Choroid plexus epithelial cell (primary cell): ENCODE measurements around the gene CEP41.

Experiments used
- DNase-seq: peaks from one replicate; pipeline ENCODE4 v3.0.0-alpha.2; 2010; ENCODE audit warnings: low read depth
- H3K4me3 ChIP-seq: 2 replicates; pipeline ENCODE4 v1.5.1; 2011; ENCODE audit warnings: low read depth, mild to moderate bottlenecking, control low read depth, low read length, moderate library complexity
- CTCF ChIP-seq: conservative IDR thresholded peaks from 2 replicates; pipeline ENCODE4 v1.5.1; 2011; ENCODE audit warnings: low read depth, mild to moderate bottlenecking, control low read depth, inconsistent platforms, low read length, moderate library complexity

Gene CEP41

GRCh38 chr7:130423501-130424037, 17.2 kb downstream of the CEP41 start:
- no peak overlapping the region for H3K4me3 ChIP-seq
- TF ChIP-seq CTCF = no peak
- DNase-seq = no peak

GRCh38 chr7:130421684-130422083, 19.1 kb downstream of the CEP41 start:
- peak; percentile 70 for DNase-seq
- no peak for TF ChIP-seq CTCF
- H3K4me3 ChIP-seq = no peak overlapping the region

- TF ChIP-seq CTCF = no peak
- DNase-seq = peak; percentile 39
- no peak overlapping the region for H3K4me3 ChIP-seq
These were observed 19.8 kb downstream of the CEP41 start for GRCh38 chr7:130420943-130421578.

- TF ChIP-seq CTCF = no peak
- H3K4me3 ChIP-seq = no peak overlapping the region
- peak; percentile 69 for DNase-seq
These were observed 21.2 kb downstream of the CEP41 start for GRCh38 chr7:130419658-130420057.

- no peak for DNase-seq
- no peak for TF ChIP-seq CTCF
- no peak overlapping the region for H3K4me3 ChIP-seq
These were observed 22.5 kb downstream of the CEP41 start for GRCh38 chr7:130418306-130418705.

GRCh38 chr7:130417213-130417612, 23.6 kb downstream of the CEP41 start:
- no peak for DNase-seq
- no peak overlapping the region for H3K4me3 ChIP-seq
- TF ChIP-seq CTCF = no peak

- no peak for TF ChIP-seq CTCF
- DNase-seq = no peak
- H3K4me3 ChIP-seq = no peak overlapping the region
These were observed 25.8 kb downstream of the CEP41 start for GRCh38 chr7:130415006-130415405.
